Measurements from ENCODE around the gene SPINK4. TPM values are rescaled to one million over a fixed set of nuclear protein-coding genes. Genes with fewer than 3 reads are reported as not detected.
A peak's percentile ranks its signal among the peaks of the same experiment; 100 is the strongest.

The SPINK4 gene
- total RNA-seq, 1 donor: not detected

- TF ChIP-seq, protein P1, sequence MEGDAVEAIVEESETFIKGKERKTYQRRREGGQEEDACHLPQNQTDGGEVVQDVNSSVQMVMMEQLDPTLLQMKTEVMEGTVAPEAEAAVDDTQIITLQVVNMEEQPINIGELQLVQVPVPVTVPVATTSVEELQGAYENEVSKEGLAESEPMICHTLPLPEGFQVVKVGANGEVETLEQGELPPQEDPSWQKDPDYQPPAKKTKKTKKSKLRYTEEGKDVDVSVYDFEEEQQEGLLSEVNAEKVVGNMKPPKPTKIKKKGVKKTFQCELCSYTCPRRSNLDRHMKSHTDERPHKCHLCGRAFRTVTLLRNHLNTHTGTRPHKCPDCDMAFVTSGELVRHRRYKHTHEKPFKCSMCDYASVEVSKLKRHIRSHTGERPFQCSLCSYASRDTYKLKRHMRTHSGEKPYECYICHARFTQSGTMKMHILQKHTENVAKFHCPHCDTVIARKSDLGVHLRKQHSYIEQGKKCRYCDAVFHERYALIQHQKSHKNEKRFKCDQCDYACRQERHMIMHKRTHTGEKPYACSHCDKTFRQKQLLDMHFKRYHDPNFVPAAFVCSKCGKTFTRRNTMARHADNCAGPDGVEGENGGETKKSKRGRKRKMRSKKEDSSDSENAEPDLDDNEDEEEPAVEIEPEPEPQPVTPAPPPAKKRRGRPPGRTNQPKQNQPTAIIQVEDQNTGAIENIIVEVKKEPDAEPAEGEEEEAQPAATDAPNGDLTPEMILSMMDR (IDR thresholded peaks at IDR 0.05; ENCODE audit: insufficient read depth, low read depth, low read length): no peak
- DNase-seq (ENCODE audit: low read depth): no peak
These were observed 8.6 kb downstream of the SPINK4 start for GRCh38 chr9:33248606-33249005.

DNA sequence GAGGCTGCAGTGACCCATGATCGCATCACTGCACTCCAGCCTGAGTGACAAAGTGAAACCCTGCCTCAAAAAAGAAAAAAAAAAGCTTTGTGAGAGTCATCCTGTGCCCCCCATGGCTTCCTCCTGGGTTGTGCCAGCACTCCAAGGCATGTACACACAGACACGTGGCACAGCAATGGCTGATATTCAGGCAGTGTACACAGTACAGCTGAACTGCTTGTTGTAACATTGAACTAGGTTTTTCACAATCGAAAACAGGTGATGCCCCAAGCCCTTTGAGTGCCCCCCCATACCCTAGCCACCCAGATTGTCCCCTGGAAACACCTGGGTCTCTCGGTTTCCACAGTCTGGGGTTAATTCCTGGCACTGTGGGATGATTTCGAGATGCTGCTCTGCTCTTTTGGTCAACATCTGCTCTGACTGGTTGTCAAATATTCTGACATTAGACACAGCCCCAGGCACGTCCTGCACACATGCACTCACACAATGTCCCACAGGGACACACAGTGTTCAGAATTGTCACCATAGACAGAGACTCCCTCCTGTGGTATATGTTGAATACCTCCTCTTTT is 9.2 kb downstream of the SPINK4 start:
- TF ChIP-seq, protein P1 (IDR thresholded peaks at IDR 0.05; ENCODE audit: insufficient read depth, low read depth, low read length): no peak
- no peak overlapping the region for H3K4me3 ChIP-seq (ENCODE audit: low read depth, low read length)
- no peak for DNase-seq (ENCODE audit: low read depth)

More at GRCh38 chr9:33248606-33249005, 8.6 kb downstream of the SPINK4 start:
- H3K4me3 ChIP-seq (ENCODE audit: low read depth, low read length): no peak overlapping the region

DNA sequence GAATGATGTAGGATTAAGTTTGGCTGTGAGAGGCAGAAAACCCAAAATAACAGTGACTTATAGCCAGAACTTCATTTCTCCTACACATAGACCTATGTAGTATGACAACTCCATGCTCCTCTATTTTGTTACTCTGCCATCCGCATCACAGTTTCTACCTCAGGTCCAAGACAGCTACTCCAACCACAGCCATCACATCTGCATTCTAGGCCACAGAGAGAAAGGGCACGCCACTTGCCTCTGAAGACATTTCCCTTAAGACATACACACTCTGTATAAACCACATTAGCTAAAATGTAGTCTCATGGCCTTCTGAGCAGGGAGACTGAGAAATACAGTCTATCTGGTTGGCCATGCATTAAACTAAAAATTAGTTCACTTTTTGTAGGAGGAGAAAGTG is 10.0 kb downstream of the SPINK4 start:
- TF ChIP-seq, protein P1 (IDR thresholded peaks at IDR 0.05; ENCODE audit: insufficient read depth, low read depth, low read length): no peak
- no peak for DNase-seq (ENCODE audit: low read depth)
- no peak overlapping the region for H3K4me3 ChIP-seq (ENCODE audit: low read depth, low read length)

DNA sequence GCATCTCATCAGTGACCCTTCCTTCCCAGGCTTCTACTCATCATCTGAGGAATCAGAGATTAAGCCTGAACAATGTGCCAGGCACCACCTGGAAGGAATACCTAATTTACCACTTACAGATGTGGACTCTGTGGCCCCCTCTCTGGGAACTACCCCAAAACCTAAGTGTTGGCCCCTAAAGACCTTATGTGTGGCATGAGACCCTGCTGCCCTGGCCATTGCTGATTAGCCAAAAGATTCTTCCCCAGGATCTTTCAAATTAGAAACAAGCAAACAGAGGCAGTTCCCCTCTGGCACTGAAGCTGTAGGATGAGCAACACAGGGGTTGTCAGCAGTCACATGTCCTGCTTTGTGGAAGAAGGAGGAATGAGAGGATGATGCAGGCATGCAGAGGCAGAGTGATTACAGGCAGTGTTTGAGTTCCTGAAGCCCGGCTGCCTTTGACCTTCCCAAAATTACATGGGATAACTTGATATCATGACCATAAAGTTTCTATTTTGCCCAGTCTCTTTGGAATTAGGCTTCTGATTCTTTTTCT is 10.6 kb downstream of the SPINK4 start:
- H3K4me3 ChIP-seq (ENCODE audit: low read depth, low read length): no peak overlapping the region
- peak; percentile 66 for DNase-seq (ENCODE audit: low read depth)
- TF ChIP-seq, protein P1 (IDR thresholded peaks at IDR 0.05; ENCODE audit: insufficient read depth, low read depth, low read length): no peak

- TF ChIP-seq, protein P1 (IDR thresholded peaks at IDR 0.05; ENCODE audit: insufficient read depth, low read depth, low read length): no peak
- no peak for DNase-seq (ENCODE audit: low read depth)
- no peak overlapping the region for H3K4me3 ChIP-seq (ENCODE audit: low read depth, low read length)
These were observed 14.2 kb downstream of the SPINK4 start for GRCh38 chr9:33254211-33254610.

DNA sequence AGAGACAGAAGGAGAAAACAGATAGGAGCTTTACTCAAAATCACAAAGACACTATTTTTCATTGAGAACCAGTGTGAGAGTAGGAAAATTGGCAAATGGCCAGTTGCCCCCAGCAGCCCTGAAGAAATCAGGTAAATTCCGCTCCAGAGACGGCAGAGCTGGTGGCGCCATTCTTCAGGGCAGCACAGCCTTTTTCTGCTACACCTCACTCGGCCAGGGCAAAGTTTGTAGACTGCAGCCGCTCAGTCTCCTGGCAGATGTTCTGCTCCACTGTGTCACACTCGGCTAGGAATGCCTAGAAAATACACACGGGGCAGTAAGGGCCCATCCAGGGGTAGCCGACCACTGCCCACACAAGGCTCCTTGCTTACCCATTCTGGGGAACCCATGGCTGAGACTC is 15.0 kb downstream of the SPINK4 start:
- TF ChIP-seq, protein P1 (IDR thresholded peaks at IDR 0.05; ENCODE audit: insufficient read depth, low read depth, low read length): no peak
- DNase-seq (ENCODE audit: low read depth): no peak
- H3K4me3 ChIP-seq (ENCODE audit: low read depth, low read length): no peak overlapping the region

- TF ChIP-seq, protein P1 (IDR thresholded peaks at IDR 0.05; ENCODE audit: insufficient read depth, low read depth, low read length): no peak
- H3K4me3 ChIP-seq (ENCODE audit: low read depth, low read length): no peak overlapping the region
- no peak for DNase-seq (ENCODE audit: low read depth)
These were observed 15.5 kb downstream of the SPINK4 start for GRCh38 chr9:33255471-33255870.

All from fibroblast of villous mesenchyme (primary cell).